Activated naive CD4-positive, alpha-beta T cell treated with anti-CD3 and anti-CD28 coated beads for 36 hours (primary cell): ENCODE results near the gene PABPN1L. TPM values are rescaled to one million over a fixed set of nuclear protein-coding genes. Genes with fewer than 3 reads are reported as not detected.
A peak's percentile ranks its signal among the peaks of the same experiment; 100 is the strongest.

ENCODE experiments used
- CTCF ChIA-PET: fragments of 350-600 bp; sonication (Branson Sonifier 250); formaldehyde crosslinking; loops from one replicate; lab custom pipeline; 2021; ENCODE audit warnings: antibody characterized with exemption; lab: Charles Lee
- DNase-seq: peaks from one replicate; pipeline ENCODE4 v3.0.0-alpha.2; 2020
- H3K27ac Mint-ChIP-seq: one replicate; pipeline ENCODE4 v1.8.0; 2021; ENCODE audit warnings: mild to moderate bottlenecking, mixed read lengths
- H3K27me3 Mint-ChIP-seq: one replicate; pipeline ENCODE4 v1.8.0; 2021; ENCODE audit warnings: low read depth, mixed read lengths
- H3K36me3 Mint-ChIP-seq: one replicate; pipeline ENCODE4 v1.8.0; 2021; ENCODE audit warnings: low read depth, mixed read lengths
- H3K4me1 Mint-ChIP-seq: one replicate; pipeline ENCODE4 v1.8.0; 2021; ENCODE audit warnings: low read depth, mixed read lengths
- H3K4me3 Mint-ChIP-seq: one replicate; pipeline ENCODE4 v1.8.0; 2021; ENCODE audit warnings: mild to moderate bottlenecking, moderate library complexity, mixed read lengths
- H3K9me3 Mint-ChIP-seq: one replicate; pipeline ENCODE4 v1.8.0; 2021; ENCODE audit warnings: mixed read lengths
- intact Hi-C: fragments of 100-400 bp; cut with micrococcal nuclease; formaldehyde crosslinking; loops from one replicate; pipeline ENCODE4 v1.15.1; 2023
- total RNA-seq, 2 experiments: library from RNA; stranded (reverse); gene quantifications; one replicate each; pipeline ENCODE4 v1.2.3, GENCODE V29; 2021

PABPN1L gene
- total RNA-seq, 2 experiments from 2014 or later: not detected

DNA sequence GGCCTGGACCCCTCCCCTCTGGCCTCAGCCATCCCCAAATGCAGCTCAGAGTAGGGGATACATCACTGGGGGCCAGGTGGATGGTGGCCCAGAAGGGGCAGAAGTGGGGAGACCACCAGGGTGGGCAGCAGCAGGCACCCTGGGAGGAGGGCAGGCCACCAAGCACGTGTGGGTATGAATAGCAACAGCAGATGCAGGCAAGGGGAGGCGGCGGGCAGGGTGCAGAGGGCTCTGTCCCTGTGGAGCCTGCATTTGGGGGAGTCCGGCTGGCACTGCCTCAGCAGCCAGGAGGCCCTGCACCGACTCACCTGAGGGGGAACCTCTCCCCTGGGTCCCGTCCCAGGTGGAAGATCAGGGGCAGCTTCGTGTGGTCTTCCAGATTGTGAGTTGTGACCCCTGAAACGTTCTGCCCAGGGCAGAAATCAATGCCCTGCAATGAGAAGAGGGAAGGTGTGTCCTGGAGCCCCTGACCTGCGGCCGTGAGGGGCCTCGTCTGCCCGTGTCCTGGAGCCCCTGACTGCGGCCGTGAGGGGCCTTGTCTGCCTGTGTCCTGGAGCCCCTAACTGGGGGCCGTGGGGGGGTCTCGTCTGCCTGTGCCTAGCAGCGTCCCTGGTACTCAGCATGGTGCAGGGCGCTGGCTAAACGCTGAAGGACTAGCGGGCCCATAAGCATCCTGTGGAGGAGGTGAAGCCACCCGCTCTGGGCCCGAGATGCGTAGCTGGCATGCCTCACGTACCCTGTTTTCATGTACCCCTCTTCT lies 44.0 kb downstream of the PABPN1L start:
- no peaks in the 10 kb centered on the region for H3K36me3 Mint-ChIP-seq
- CTCF ChIA-PET: no interaction called here
- intact Hi-C loops: no loop called here
- H3K4me1 Mint-ChIP-seq: no peaks in the 10 kb centered on the region
- H3K9me3 Mint-ChIP-seq: no peaks in the 10 kb centered on the region
- no peak overlapping the region for H3K4me3 Mint-ChIP-seq
- H3K27me3 Mint-ChIP-seq: no peaks in the 10 kb centered on the region
- H3K27ac Mint-ChIP-seq: no peak overlapping the region
- DNase-seq: no peak

- Mint-ChIP-seq H3K27ac (no peak overlapping the region), H3K4me1 (no peaks in the 10 kb centered on the region), H3K4me3 (no peak overlapping the region), H3K36me3 (no peaks in the 10 kb centered on the region), H3K27me3 (no peaks in the 10 kb centered on the region), H3K9me3 (no peaks in the 10 kb centered on the region)
- CTCF ChIA-PET: no interaction called here
- DNase-seq: no peak
- intact Hi-C loops: no loop called here
These were observed 45.2 kb downstream of the PABPN1L start for GRCh38 chr16:88821168-88821850.

DNA sequence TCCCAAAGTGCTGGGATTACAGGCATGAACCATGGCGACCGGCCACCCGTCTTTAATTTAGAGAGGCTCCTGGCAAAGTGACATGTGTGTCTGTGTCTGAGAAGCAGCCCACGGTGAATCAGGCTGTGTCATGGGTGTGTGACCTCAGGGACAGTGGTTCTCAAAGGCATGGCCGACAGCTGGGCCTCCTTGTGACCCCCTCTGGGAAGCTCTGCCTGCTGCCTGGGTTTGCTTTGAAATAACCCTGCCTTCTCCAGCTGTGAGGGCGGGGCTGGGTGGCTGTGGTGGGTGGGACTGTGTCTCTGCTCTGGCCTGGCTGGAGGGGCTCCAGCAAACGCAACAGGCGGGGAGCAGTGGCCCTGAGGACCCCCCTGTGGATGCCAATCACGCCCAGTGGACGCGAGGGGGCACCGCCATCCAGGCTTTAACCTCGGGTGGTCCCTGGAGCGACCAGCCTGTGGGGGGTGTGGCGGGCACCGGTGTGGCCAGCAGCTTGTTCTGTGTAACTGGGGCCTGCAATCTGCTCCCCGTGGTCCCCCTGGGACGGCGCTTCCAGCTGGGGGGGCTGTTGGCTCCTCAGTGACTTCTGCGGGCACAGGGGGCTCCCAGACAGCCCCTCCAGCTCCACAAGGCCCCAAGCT lies 46.0 kb downstream of the PABPN1L start:
- H3K9me3 Mint-ChIP-seq: no peaks in the 10 kb centered on the region
- no peaks in the 10 kb centered on the region for H3K27me3 Mint-ChIP-seq
- H3K4me1 Mint-ChIP-seq: no peaks in the 10 kb centered on the region
- DNase-seq: no peak
- CTCF ChIA-PET: interaction anchor here (0.9 kb wide), 1 partner anchor 346 kb away, joined by 3 read pairs; no protein-coding TSS in a partner anchor
- no peak overlapping the region for H3K27ac Mint-ChIP-seq
- H3K4me3 Mint-ChIP-seq: no peak overlapping the region
- H3K36me3 Mint-ChIP-seq: no peaks in the 10 kb centered on the region
- intact Hi-C loops: no loop called here

GRCh38 chr16:88819126-88819525 lies 47.3 kb downstream of the PABPN1L start:
- Mint-ChIP-seq H3K27ac (no peak overlapping the region), H3K36me3 (no peaks in the 10 kb centered on the region), H3K9me3 (no peaks in the 10 kb centered on the region), H3K4me3 (no peak overlapping the region), H3K4me1 (no peaks in the 10 kb centered on the region), H3K27me3 (no peaks in the 10 kb centered on the region)
- intact Hi-C loops: loop anchor here (5.0 kb wide), 1 partner anchor 103 kb away; no protein-coding TSS in a partner anchor
- CTCF ChIA-PET: interaction anchor here (8.0 kb wide), 1 partner anchor 39 kb away, joined by 45 read pairs; the partner anchor contains the start of genes GALNS and TRAPPC2L
- DNase-seq: no peak

GRCh38 chr16:88818575-88818874 lies 47.9 kb downstream of the PABPN1L start:
- Mint-ChIP-seq H3K9me3 (no peaks in the 10 kb centered on the region), H3K36me3 (no peaks in the 10 kb centered on the region), H3K27me3 (no peaks in the 10 kb centered on the region), H3K4me3 (no peak overlapping the region), H3K4me1 (no peaks in the 10 kb centered on the region), H3K27ac (no peak overlapping the region)
- no peak for DNase-seq
- CTCF ChIA-PET: interaction anchor here (8.0 kb wide), 1 partner anchor 39 kb away, joined by 45 read pairs; the partner anchor contains the start of genes GALNS and TRAPPC2L
- intact Hi-C loops: loop anchor here (5.0 kb wide), 1 partner anchor 104 kb away; no protein-coding TSS in a partner anchor

- Mint-ChIP-seq H3K27me3 (no peaks in the 10 kb centered on the region), H3K36me3 (no peaks in the 10 kb centered on the region), H3K27ac (no peak overlapping the region), H3K9me3 (no peaks in the 10 kb centered on the region), H3K4me3 (no peak overlapping the region), H3K4me1 (no peaks in the 10 kb centered on the region)
- CTCF ChIA-PET: interaction anchor here (8.0 kb wide), 1 partner anchor 40 kb away, joined by 45 read pairs; the partner anchor contains the start of genes GALNS and TRAPPC2L
- intact Hi-C loops: loop anchor here (5.0 kb wide), 1 partner anchor 104 kb away; no protein-coding TSS in a partner anchor
- DNase-seq: no peak
These were observed 48.5 kb downstream of the PABPN1L start for GRCh38 chr16:88817785-88818574.

GRCh38 chr16:88816736-88817535 lies 49.5 kb downstream of the PABPN1L start:
- intact Hi-C loops: loop anchor here (5.0 kb wide), 1 partner anchor 105 kb away; no protein-coding TSS in a partner anchor
- H3K4me3 Mint-ChIP-seq: no peak overlapping the region

GRCh38 chr16:88815901-88816589 lies 50.4 kb downstream of the PABPN1L start:
- intact Hi-C loops: loop anchor here (5.0 kb wide), 1 partner anchor 106 kb away; no protein-coding TSS in a partner anchor
- DNase-seq: peak; percentile 63
- peaks cover 4% of the 10 kb centered on the region for H3K4me1 Mint-ChIP-seq
- CTCF ChIA-PET: interaction anchor here (0.6 to 8.0 kb wide), 3 partner anchors 42 to 518 kb away, joined by 3 to 45 read pairs (median 5); partner anchors contain the start of genes GALNS and TRAPPC2L
- no peaks in the 10 kb centered on the region for H3K9me3 Mint-ChIP-seq
- no peaks in the 10 kb centered on the region for H3K36me3 Mint-ChIP-seq
- H3K27me3 Mint-ChIP-seq: no peaks in the 10 kb centered on the region
- H3K4me3 Mint-ChIP-seq: no peak overlapping the region
- no peak overlapping the region for H3K27ac Mint-ChIP-seq

More at GRCh38 chr16:88816736-88817535, 49.5 kb downstream of the PABPN1L start:
- Mint-ChIP-seq H3K27me3 (no peaks in the 10 kb centered on the region), H3K36me3 (no peaks in the 10 kb centered on the region), H3K4me1 (peaks cover 3% of the 10 kb centered on the region), H3K9me3 (no peaks in the 10 kb centered on the region), H3K27ac (no peak overlapping the region)
- DNase-seq: no peak
- CTCF ChIA-PET: interaction anchor here (8.0 kb wide), 1 partner anchor 41 kb away, joined by 45 read pairs; the partner anchor contains the start of genes GALNS and TRAPPC2L

DNA sequence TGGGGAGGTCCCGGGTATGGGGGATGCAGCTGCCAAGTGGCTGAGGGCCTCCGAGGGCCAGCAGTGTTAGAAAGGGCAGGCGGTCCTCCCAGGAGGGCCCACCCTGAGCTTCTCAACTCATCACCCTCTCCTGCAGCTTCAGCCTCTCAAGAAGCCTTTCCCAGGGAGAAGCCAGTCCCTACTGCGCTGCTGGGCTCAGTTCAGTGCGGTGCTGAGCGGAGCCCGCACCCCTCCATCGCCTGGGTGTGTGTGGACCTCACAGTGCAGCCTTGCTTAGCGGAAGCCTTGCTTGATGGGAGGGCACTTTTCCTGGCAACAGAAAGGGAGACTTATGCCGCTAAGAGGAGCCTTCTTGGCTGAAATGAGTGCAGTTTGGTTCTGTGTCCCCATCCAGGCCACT lies 51.2 kb downstream of the PABPN1L start:
- peaks cover 8% of the 10 kb centered on the region for H3K36me3 Mint-ChIP-seq

GRCh38 chr16:88814144-88814502 lies 52.3 kb downstream of the PABPN1L start:
- Mint-ChIP-seq H3K27ac (no peak overlapping the region), H3K9me3 (no peaks in the 10 kb centered on the region), H3K36me3 (peaks cover 18% of the 10 kb centered on the region), H3K27me3 (no peaks in the 10 kb centered on the region), H3K4me3 (no peak overlapping the region), H3K4me1 (peaks cover 16% of the 10 kb centered on the region)
- DNase-seq: no peak
- CTCF ChIA-PET: interaction anchor here (0.6 to 8.0 kb wide), 2 partner anchors 44 to 127 kb away, joined by 4 to 45 read pairs; partner anchors contain the start of genes GALNS and TRAPPC2L
- intact Hi-C loops: loop anchor here (5.0 kb wide), 2 partner anchors 123 to 283 kb away; no protein-coding TSS in a partner anchor

More for the DNA sequence above, 51.2 kb downstream of the PABPN1L start:
- H3K27ac Mint-ChIP-seq: no peak overlapping the region
- H3K4me3 Mint-ChIP-seq: no peak overlapping the region
- H3K9me3 Mint-ChIP-seq: no peaks in the 10 kb centered on the region
- CTCF ChIA-PET: interaction anchor here (0.6 to 8.0 kb wide), 4 partner anchors 43 to 519 kb away, joined by 3 to 45 read pairs (median 4); partner anchors contain the start of genes GALNS and TRAPPC2L
- no peaks in the 10 kb centered on the region for H3K27me3 Mint-ChIP-seq
- intact Hi-C loops: loop anchor here (5.0 kb wide), 1 partner anchor 107 kb away; no protein-coding TSS in a partner anchor
- peaks cover 5% of the 10 kb centered on the region for H3K4me1 Mint-ChIP-seq
- DNase-seq: no peak
